Keratinocyte (primary cell): ENCODE results near the gene NKAP. TPM values are rescaled to one million over a fixed set of nuclear protein-coding genes. Genes with fewer than 3 reads are reported as not detected.

Experiments
- DNase-seq: peaks from one replicate; pipeline ENCODE4 v3.0.0-alpha.2; 2011; ENCODE audit warnings: low read depth, missing footprints, low spot score
- FAIRE-seq: peaks from 2 replicates; lab custom pipeline; 2011; peaks lifted over from hg19 to GRCh38; lab: Jason Lieb, UNC
- H2AFZ ChIP-seq: 2 replicates; pipeline ENCODE4 v1.6.0; 2012; ENCODE audit warnings: low read length, control low read depth, inconsistent platforms; ENCODE audit not compliant: control insufficient read depth
- H3K27ac ChIP-seq: 2 replicates; pipeline ENCODE4 v1.5.1; 2011; ENCODE audit warnings: low read length; ENCODE audit not compliant: control insufficient read depth, insufficient read depth
- H3K27me3 ChIP-seq: 3 replicates; pipeline ENCODE4 v1.6.0; 2011; ENCODE audit warnings: low read length; ENCODE audit not compliant: control insufficient read depth, insufficient read depth; ENCODE audit errors: extremely low read depth
- H3K36me3 ChIP-seq, 2 experiments: 2 replicates in 1 of 2; 3 replicates in 1 of 2; pipeline ENCODE4 v1.5.1; 2011; ENCODE audit warnings: low read length in 2 of 2, mild to moderate bottlenecking in 1 of 2; ENCODE audit not compliant: control insufficient read depth in 2 of 2, insufficient read depth in 2 of 2; ENCODE audit errors: extremely low read depth in 1 of 2
- H3K4me1 ChIP-seq: 3 replicates; pipeline ENCODE4 v1.5.1; 2011; ENCODE audit warnings: low read length; ENCODE audit not compliant: control insufficient read depth, insufficient read depth; ENCODE audit errors: extremely low read depth
- H3K4me2 ChIP-seq: 3 replicates; pipeline ENCODE4 v1.6.0; 2011; ENCODE audit warnings: low read depth, low read length; ENCODE audit not compliant: control insufficient read depth, insufficient read depth; ENCODE audit errors: extremely low read depth
- H3K4me3 ChIP-seq, 3 experiments: fragments of 200-600 bp in 1 of 3; sonication (generic) in 1 of 3; 2 replicates in 2 of 3; 3 replicates in 1 of 3; pipeline ENCODE4 v1.5.1; 2011 to 2016; ENCODE audit warnings: low read length in 3 of 3, mild to moderate bottlenecking in 3 of 3, control low read depth in 2 of 3, inconsistent platforms in 1 of 3, low read depth in 1 of 3, mixed read lengths in 1 of 3, mixed run types in 1 of 3, moderate library complexity in 1 of 3; ENCODE audit not compliant: control insufficient read depth in 2 of 3, insufficient read depth in 2 of 3; ENCODE audit errors: extremely low read depth in 1 of 3
- H3K79me2 ChIP-seq: 2 replicates; pipeline ENCODE4 v1.6.0; 2012; ENCODE audit warnings: low read length; ENCODE audit not compliant: control insufficient read depth, insufficient read depth
- H3K9ac ChIP-seq: 3 replicates; pipeline ENCODE4 v1.6.0; 2011; ENCODE audit warnings: low read length; ENCODE audit not compliant: control insufficient read depth, insufficient read depth; ENCODE audit errors: extremely low read depth
- H3K9me1 ChIP-seq: 3 replicates; pipeline ENCODE4 v1.6.0; 2011; ENCODE audit warnings: low read length; ENCODE audit not compliant: control insufficient read depth, insufficient read depth; ENCODE audit errors: extremely low read depth
- H3K9me3 ChIP-seq: 2 replicates; pipeline ENCODE4 v1.5.1; 2012; ENCODE audit warnings: low read depth, low read length; ENCODE audit not compliant: control insufficient read depth
- H4K20me1 ChIP-seq: 3 replicates; pipeline ENCODE4 v1.6.0; 2011; ENCODE audit warnings: low read length; ENCODE audit not compliant: control insufficient read depth, insufficient read depth; ENCODE audit errors: extremely low read depth
- CTCF ChIP-seq, 3 experiments: IDR thresholded peaks in 1 of 3; conservative IDR thresholded peaks in 1 of 3; optimal IDR thresholded peaks in 1 of 3; 2 replicates in 2 of 3; 3 replicates in 1 of 3; pipeline versions ENCODE3 to v1.5.1; 2011; ENCODE audit warnings: low read length in 3 of 3, mild to moderate bottlenecking in 3 of 3, moderate library complexity in 2 of 3, control low read depth in 1 of 3, inconsistent platforms in 1 of 3; ENCODE audit not compliant: insufficient read depth in 2 of 3; ENCODE audit errors: extremely low read depth in 1 of 3
- EZH2 ChIP-seq: IDR thresholded peaks from one replicate; pipeline ENCODE4 v1.6.1; 2012; ENCODE audit warnings: inconsistent platforms, mild to moderate bottlenecking, low read length, moderate library complexity
- dilution Hi-C: fragments of 300-500 bp; cut with MboI; formaldehyde crosslinking; loops from one replicate; pipeline ENCODE4 v1.7.0; 2020; ENCODE audit warnings: low sequenced_read_pairs; ENCODE audit not compliant: extremely low pct_ligation_motif_present
- polyA plus RNA-seq, 5 experiments: library from polyadenylated mRNA; depleted of rRNA in 3 of 5; stranded (reverse) in 3 of 5; stranded (forward) in 1 of 5; unstranded in 1 of 5; fragments of >200 nt; gene quantifications; 1 replicate in 1 of 5; 2 replicates in 3 of 5; 3 replicates in 1 of 5; pipeline versions ENCODE4 v1.2.1 to v1.2.3, GENCODE V29; 2011 to 2012; ENCODE audit warnings: missing spikeins in 2 of 5, low read depth in 1 of 5, low replicate concordance in 1 of 5

Gene NKAP
- polyA plus RNA-seq, 1 donor (not counting 4 experiments of a cell fraction or from before 2014, with no cell fraction given), result 4.6 TPM

- Histone ChIP-seq H3K79me2 (no peaks in the 10 kb centered on the region), H3K27ac (no peak overlapping the region), H3K4me1 (no peaks in the 10 kb centered on the region), H2AFZ (no peak overlapping the region), H3K9me3 (no peaks in the 10 kb centered on the region), H3K9me1 (no peaks in the 10 kb centered on the region), H3K4me2 (no peak overlapping the region), H4K20me1 (no peaks in the 10 kb centered on the region), H3K9ac (no peak overlapping the region), H3K36me3 (no peaks in the 10 kb centered on the region), H3K27me3 (peaks cover 30% of the 10 kb centered on the region), H3K4me3 (no peak overlapping the region)
- no peak for FAIRE-seq
- no peak for TF ChIP-seq CTCF (optimal IDR thresholded peaks at IDR 0.05 in 1 of 3, IDR thresholded peaks at IDR 0.05 in 1 of 3, conservative IDR thresholded peaks at IDR 0.05 in 1 of 3; ENCODE audit: extremely low read depth in 1 of 3, insufficient read depth in 2 of 3, low read length in 3 of 3)
- TF ChIP-seq EZH2, result no peak
- dilution Hi-C loops, result no loop called here
- no peak for DNase-seq
Observed at GRCh38 chrX:119990556-119991004, 47.0 kb upstream of the NKAP start.

GRCh38 chrX:119989905-119990555 is 46.5 kb upstream of the NKAP start:
- Histone ChIP-seq H3K27me3 (peaks cover 29% of the 10 kb centered on the region), H3K4me2 (no peak overlapping the region), H2AFZ (no peak overlapping the region), H3K4me3 (no peak overlapping the region), H3K4me1 (no peaks in the 10 kb centered on the region), H3K9me3 (no peaks in the 10 kb centered on the region), H3K9ac (no peak overlapping the region), H3K36me3 (no peaks in the 10 kb centered on the region), H3K27ac (no peak overlapping the region), H3K79me2 (no peaks in the 10 kb centered on the region), H4K20me1 (no peaks in the 10 kb centered on the region), H3K9me1 (no peaks in the 10 kb centered on the region)
- no peak for FAIRE-seq
- dilution Hi-C loops, result no loop called here
- TF ChIP-seq CTCF (optimal IDR thresholded peaks at IDR 0.05 in 1 of 3, IDR thresholded peaks at IDR 0.05 in 1 of 3, conservative IDR thresholded peaks at IDR 0.05 in 1 of 3; ENCODE audit: extremely low read depth in 1 of 3, insufficient read depth in 2 of 3, low read length in 3 of 3) (no peak), EZH2 (no peak)
- DNase-seq, result no peak
